Activated CD4-positive, alpha-beta T cell treated with anti-CD3 and anti-CD28 coated beads for 36 hours (primary cell): ENCODE data around the gene FLAD1. TPM values are rescaled to one million over a fixed set of nuclear protein-coding genes. Genes with fewer than 3 reads are reported as not detected.
A peak's percentile ranks its signal among the peaks of the same experiment; 100 is the strongest.

ENCODE experiments used
- ATAC-seq: fragments of 200-7000 bp; cut with Tn5 transposase; one replicate; pipeline ENCODE4 v1.10.0; 2021; ENCODE audit warnings: mild to moderate bottlenecking, moderate library complexity
- CTCF ChIA-PET: fragments of 350-600 bp; sonication (Branson Sonifier 250); formaldehyde crosslinking; loops from one replicate; lab custom pipeline; 2021; ENCODE audit warnings: antibody characterized with exemption; lab: Charles Lee
- POLR2A ChIA-PET: fragments of 350-600 bp; sonication (Branson Sonifier 250); formaldehyde crosslinking; loops from one replicate; lab custom pipeline; 2021; ENCODE audit warnings: antibody characterized with exemption, inconsistent platforms; lab: Charles Lee
- DNase-seq: peaks from one replicate; pipeline ENCODE4 v3.0.0-alpha.2; 2020
- H3K27ac Mint-ChIP-seq: one replicate; pipeline ENCODE4 v1.8.0; 2021; ENCODE audit warnings: mixed read lengths
- H3K27me3 Mint-ChIP-seq: one replicate; pipeline ENCODE4 v1.8.0; 2021; ENCODE audit warnings: mixed read lengths
- H3K36me3 Mint-ChIP-seq: one replicate; pipeline ENCODE4 v1.8.0; 2021; ENCODE audit warnings: low read depth, mixed read lengths
- H3K4me1 Mint-ChIP-seq: one replicate; pipeline ENCODE4 v1.8.0; 2021; ENCODE audit warnings: mixed read lengths
- H3K4me3 Mint-ChIP-seq: one replicate; pipeline ENCODE4 v1.8.0; 2021; ENCODE audit warnings: mild to moderate bottlenecking, moderate library complexity, mixed read lengths
- H3K9me3 Mint-ChIP-seq: one replicate; pipeline ENCODE4 v1.8.0; 2021; ENCODE audit warnings: low read depth, mixed read lengths
- intact Hi-C, 2 experiments: fragments of 100-400 bp; cut with DNase I in 1 of 2; cut with micrococcal nuclease in 1 of 2; formaldehyde crosslinking; loops; one replicate each; pipeline versions ENCODE4 v1.14.2 to v1.15.1; 2022 to 2024; cut with DNase I, micrococcal nuclease
- total RNA-seq, 2 experiments: library from RNA; stranded (reverse); gene quantifications; one replicate each; pipeline ENCODE4 v1.2.3, GENCODE V29; 2021

The FLAD1 gene
- total RNA-seq, 2 experiments from 2014 or later = 38.0 to 42.4 TPM

DNA sequence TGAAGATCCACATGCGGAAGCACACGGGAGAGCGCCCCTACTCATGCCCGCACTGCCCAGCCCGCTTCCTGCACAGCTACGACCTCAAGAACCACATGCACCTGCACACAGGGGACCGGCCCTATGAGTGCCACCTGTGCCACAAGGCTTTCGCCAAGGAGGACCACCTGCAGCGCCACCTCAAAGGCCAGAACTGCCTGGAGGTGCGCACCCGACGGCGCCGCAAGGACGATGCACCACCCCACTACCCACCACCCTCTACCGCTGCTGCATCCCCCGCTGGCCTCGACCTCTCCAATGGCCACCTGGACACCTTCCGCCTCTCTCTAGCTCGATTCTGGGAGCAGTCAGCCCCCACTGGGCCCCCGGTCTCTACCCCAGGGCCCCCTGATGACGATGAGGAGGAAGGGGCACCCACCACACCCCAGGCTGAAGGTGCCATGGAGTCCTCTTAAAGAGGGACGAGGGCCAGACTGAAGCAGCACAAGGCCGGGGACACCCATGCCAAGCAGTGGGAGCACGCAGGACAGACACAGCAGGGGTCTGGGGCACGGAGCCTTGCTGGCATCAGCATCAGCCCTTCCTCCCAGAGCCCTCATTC lies 33.2 kb downstream of the FLAD1 start:
- H3K9me3 Mint-ChIP-seq = no peaks in the 10 kb centered on the region
- H3K4me3 Mint-ChIP-seq = peak overlapping the region; percentile 53
- intact Hi-C loops = loop anchor here in 1 of 2 experiments (2.0 to 5.0 kb wide), 2 partner anchors 36 to 42 kb away; partner anchors contain the start of genes ADAM15 and CKS1B
- peak overlapping the region; percentile 66 for H3K27ac Mint-ChIP-seq
- no peaks in the 10 kb centered on the region for H3K27me3 Mint-ChIP-seq
- ChIA-PET CTCF (interaction anchor here (0.7 to 6.1 kb wide), 23 partner anchors 9 to 457 kb away, joined by 3 to 86 read pairs (median 5); partner anchors contain the start of genes ADAM15, FLAD1, PBXIP1 and ZBTB7B), POLR2A (interaction anchor here (0.5 to 1.6 kb wide), 3 partner anchors 10 to 256 kb away, joined by 5 to 10 read pairs (median 7); no protein-coding TSS in a partner anchor)
- H3K4me1 Mint-ChIP-seq = peaks cover 75% of the 10 kb centered on the region
- peak; percentile 53 for DNase-seq
- H3K36me3 Mint-ChIP-seq = peaks cover 53% of the 10 kb centered on the region
- no peak for ATAC-seq

DNA sequence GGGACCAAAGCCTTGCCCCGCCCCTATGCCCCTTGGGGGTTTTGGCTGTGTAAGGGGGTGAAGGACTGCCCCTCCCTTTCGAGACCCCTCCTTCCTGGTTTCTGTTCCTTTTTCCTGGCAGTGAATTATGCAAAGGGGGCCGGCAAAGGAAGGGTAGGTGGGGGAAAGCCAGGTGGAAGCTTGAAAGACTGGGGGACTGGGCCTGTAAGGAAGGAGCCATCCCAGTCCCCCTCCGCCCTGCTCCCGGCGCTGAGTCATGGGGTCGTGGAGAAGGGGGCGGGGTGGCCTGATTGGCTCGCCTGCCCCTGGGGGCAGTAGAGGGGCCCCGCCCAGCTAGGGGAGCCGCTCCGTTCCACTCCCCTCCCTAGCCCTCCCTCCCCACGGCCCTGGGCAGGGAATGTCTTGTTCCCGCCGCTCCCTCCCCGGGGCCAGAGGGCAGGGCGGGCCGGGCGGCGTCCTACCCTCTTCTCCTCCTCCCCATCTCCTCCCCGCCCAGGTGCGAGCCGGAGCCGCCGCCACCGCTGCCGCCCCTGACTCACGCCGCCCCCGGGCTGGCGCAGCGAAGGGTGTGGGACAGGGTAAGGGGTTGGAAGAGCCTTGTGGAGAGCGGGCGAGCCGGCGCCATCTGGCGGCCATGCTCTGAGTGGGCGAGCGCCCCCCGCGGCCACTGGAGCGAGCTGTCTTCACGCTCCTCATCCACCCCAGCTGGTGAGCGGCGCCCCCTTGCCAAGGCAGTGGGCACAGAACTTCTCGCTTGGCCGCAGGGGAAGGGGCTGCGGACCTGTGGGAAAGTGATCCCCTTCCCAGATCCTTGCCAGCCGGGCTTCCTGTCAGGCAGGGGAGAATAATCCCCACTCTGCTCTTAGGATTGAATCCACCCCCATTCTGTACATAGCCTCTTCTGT lies 34.1 kb downstream of the FLAD1 start:
- no peaks in the 10 kb centered on the region for H3K9me3 Mint-ChIP-seq
- POLR2A ChIA-PET = interaction anchor here (0.5 to 1.6 kb wide), 7 partner anchors 11 to 255 kb away, joined by 3 to 10 read pairs (median 5); partner anchors contain the start of gene FLAD1
- intact Hi-C loops = loop anchor here (1.0 to 5.0 kb wide), 12 partner anchors 8 to 81 kb away; partner anchors contain the start of genes ADAM15 (in 2 of the 2), CKS1B (in 2 of the 2), PYGO2 (in 2 of the 2) and FLAD1 (in 1 of the 2)
- H3K27ac Mint-ChIP-seq = peak overlapping the region; percentile 69
- peak; percentile 87 for ATAC-seq
- no peaks in the 10 kb centered on the region for H3K27me3 Mint-ChIP-seq
- CTCF ChIA-PET = interaction anchor here (0.5 to 6.1 kb wide), 33 partner anchors 10 to 458 kb away, joined by 3 to 86 read pairs (median 4); partner anchors contain the start of genes ADAM15, DCST1, DCST2 and FLAD1
- peaks cover 69% of the 10 kb centered on the region for H3K4me1 Mint-ChIP-seq
- peak overlapping the region; percentile 53 for H3K4me3 Mint-ChIP-seq
- peaks cover 51% of the 10 kb centered on the region for H3K36me3 Mint-ChIP-seq
- peak; percentile 97 for DNase-seq

DNA sequence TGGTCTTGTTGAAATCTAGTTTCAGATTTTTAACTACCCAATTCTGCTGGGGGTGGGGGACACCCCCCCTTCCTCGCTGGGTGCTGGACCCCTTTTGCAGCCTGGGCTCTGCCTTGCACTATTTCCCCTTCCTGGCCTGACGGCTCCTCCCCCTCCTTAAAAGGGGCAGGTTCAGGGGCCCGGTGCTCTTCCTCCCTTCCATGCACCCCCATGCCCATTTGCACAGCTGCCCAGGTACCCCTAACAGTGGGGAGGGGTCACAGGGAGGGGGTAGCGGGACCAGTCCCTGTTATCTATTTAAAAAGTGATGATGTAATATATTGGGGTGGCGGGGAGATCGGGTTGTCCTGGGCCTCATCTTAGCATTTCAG lies 34.8 kb downstream of the FLAD1 start:
- H3K4me3 Mint-ChIP-seq = peak overlapping the region; percentile 53
- ChIA-PET POLR2A (interaction anchor here (0.6 to 1.0 kb wide), 2 partner anchors 19 to 35 kb away, joined by 3 to 7 read pairs; partner anchors contain the start of gene FLAD1), CTCF (interaction anchor here (0.5 to 6.1 kb wide), 22 partner anchors 10 to 458 kb away, joined by 3 to 86 read pairs (median 4); partner anchors contain the start of genes DCST1, DCST2, FLAD1 and PBXIP1)
- ATAC-seq (peak; percentile 2), DNase-seq (peak; percentile 30)
- peaks cover 63% of the 10 kb centered on the region for H3K4me1 Mint-ChIP-seq
- H3K9me3 Mint-ChIP-seq = no peaks in the 10 kb centered on the region
- no peaks in the 10 kb centered on the region for H3K27me3 Mint-ChIP-seq
- peak overlapping the region; percentile 69 for H3K27ac Mint-ChIP-seq
- peaks cover 44% of the 10 kb centered on the region for H3K36me3 Mint-ChIP-seq
- intact Hi-C loops = loop anchor here (1.0 to 5.0 kb wide), 12 partner anchors 9 to 82 kb away; partner anchors contain the start of genes ADAM15 (in 2 of the 2), CKS1B (in 2 of the 2), PYGO2 (in 2 of the 2) and FLAD1 (in 1 of the 2)

GRCh38 chr1:155018617-155019348 lies 35.6 kb downstream of the FLAD1 start:
- Mint-ChIP-seq H3K9me3 (no peaks in the 10 kb centered on the region), H3K27ac (peak overlapping the region; percentile 47), H3K27me3 (no peaks in the 10 kb centered on the region), H3K36me3 (peaks cover 39% of the 10 kb centered on the region), H3K4me3 (no peak overlapping the region), H3K4me1 (peaks cover 55% of the 10 kb centered on the region)
- no peak for DNase-seq
- ATAC-seq = no peak
- POLR2A ChIA-PET = interaction anchor here (0.8 kb wide), 1 partner anchor 389 kb away, joined by 4 read pairs; no protein-coding TSS in a partner anchor
- intact Hi-C loops = loop anchor here in 1 of 2 experiments (5.0 kb wide), 1 partner anchor 34 kb away; the partner anchor contains the start of gene ADAM15
- CTCF ChIA-PET = interaction anchor here (0.6 to 3.9 kb wide), 12 partner anchors 11 to 459 kb away, joined by 3 to 28 read pairs (median 4); partner anchors contain the start of genes FLAD1, KRTCAP2 and PBXIP1

- Mint-ChIP-seq H3K36me3 (peaks cover 33% of the 10 kb centered on the region), H3K27me3 (no peaks in the 10 kb centered on the region), H3K4me3 (no peak overlapping the region), H3K9me3 (no peaks in the 10 kb centered on the region), H3K27ac (peak overlapping the region; percentile 58), H3K4me1 (peaks cover 49% of the 10 kb centered on the region)
- intact Hi-C loops = loop anchor here in 1 of 2 experiments (5.0 kb wide), 1 partner anchor 33 kb away; the partner anchor contains the start of gene ADAM15
- no peak for ATAC-seq
- POLR2A ChIA-PET = interaction anchor here (0.8 kb wide), 1 partner anchor 390 kb away, joined by 4 read pairs; no protein-coding TSS in a partner anchor
- CTCF ChIA-PET = interaction anchor here (0.6 to 1.8 kb wide), 18 partner anchors 11 to 460 kb away, joined by 3 to 9 read pairs (median 4); partner anchors contain the start of genes EFNA4 and KRTCAP2
- DNase-seq = no peak
Observed at GRCh38 chr1:155019377-155020245, 36.5 kb downstream of the FLAD1 start.

DNA sequence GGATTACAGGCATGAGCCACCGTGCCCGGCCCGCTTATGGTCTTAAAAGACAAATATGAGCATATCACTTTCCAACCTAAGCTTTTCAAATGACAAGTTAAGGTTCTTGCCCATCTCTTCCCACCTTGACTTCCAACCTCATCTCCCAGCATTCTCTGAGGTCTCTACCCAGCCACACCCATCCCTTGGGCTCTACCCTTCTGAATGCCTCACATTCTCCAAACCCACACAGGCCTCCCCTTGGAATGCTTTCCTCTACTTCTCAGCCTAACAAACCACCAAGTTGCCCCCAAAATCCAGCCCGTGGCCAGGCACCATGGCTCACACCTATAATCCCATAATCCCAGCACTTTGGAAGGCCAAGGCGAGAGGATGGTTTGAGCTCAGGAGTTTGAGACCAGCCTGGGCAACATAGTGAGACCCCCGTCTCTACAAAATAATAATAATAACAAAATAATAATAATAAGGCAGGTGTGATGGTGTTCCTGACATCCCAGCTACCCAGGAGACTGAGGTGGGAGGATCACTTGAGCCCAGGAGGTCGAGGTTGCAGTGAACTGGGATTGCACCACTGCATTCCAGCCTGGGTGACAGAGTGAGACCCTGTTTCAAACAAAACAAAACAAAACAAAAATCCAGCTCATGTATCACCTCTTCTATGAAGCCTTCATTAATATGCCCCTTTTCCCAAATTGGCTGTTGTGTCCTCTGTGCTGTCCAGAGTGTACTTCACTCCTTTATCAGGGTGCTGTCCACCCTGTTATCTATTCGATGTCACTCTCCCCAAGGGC lies 39.2 kb downstream of the FLAD1 start:
- Mint-ChIP-seq H3K27ac (no peak overlapping the region), H3K27me3 (no peaks in the 10 kb centered on the region), H3K9me3 (no peaks in the 10 kb centered on the region), H3K4me1 (peaks cover 27% of the 10 kb centered on the region), H3K36me3 (peaks cover 14% of the 10 kb centered on the region), H3K4me3 (no peak overlapping the region)
- CTCF ChIA-PET = interaction anchor here (0.7 to 1.5 kb wide), 9 partner anchors 16 to 678 kb away, joined by 3 to 5 read pairs (median 3); no protein-coding TSS in a partner anchor
- POLR2A ChIA-PET = no interaction called here
- DNase-seq = no peak
- intact Hi-C loops = no loop called here
- ATAC-seq = no peak

DNA sequence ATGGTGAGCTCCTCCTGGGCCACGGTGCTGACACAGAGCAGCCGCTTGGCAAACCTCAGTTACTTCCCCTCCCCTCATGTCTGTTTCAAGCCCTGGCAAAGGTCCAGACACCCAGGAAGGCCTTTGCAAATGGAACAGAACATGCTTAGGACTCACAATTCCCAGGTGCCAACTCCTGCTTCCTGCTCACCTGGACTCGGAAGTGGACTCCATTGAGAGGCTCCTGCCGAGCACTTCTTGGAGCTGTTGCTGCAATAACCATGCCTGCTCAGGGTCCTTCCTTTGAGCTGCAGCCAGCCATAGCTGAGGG lies 39.7 kb downstream of the FLAD1 start:
- Mint-ChIP-seq H3K27ac (no peak overlapping the region), H3K9me3 (no peaks in the 10 kb centered on the region), H3K4me1 (peaks cover 23% of the 10 kb centered on the region), H3K27me3 (no peaks in the 10 kb centered on the region), H3K36me3 (peaks cover 14% of the 10 kb centered on the region), H3K4me3 (no peak overlapping the region)
- intact Hi-C loops = no loop called here
- DNase-seq = no peak
- ChIA-PET POLR2A (no interaction called here), CTCF (interaction anchor here (0.7 to 1.3 kb wide), 8 partner anchors 16 to 678 kb away, joined by 3 to 5 read pairs (median 3); no protein-coding TSS in a partner anchor)
- ATAC-seq = no peak

DNA sequence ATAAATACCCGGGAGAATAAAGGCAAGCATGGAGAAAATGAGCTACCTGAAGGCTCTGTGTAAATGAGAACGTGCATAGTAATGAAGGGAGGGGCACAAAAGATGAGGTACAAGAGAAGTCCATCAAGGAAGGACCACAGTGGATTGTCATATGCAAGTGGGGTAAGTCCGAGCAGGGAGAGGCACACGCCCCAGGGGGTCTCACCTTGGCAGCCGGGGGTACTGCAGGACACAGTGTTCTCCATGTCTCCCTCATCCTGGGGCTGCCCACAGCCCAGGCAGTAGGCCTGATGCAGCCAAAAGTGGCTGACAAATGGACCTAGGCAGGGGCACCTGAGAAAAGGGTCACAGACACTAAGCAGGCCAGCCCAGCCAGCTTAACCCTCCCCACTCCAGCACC lies 40.5 kb downstream of the FLAD1 start:
- intact Hi-C loops = no loop called here
- Mint-ChIP-seq H3K27me3 (no peaks in the 10 kb centered on the region), H3K36me3 (peaks cover 10% of the 10 kb centered on the region), H3K4me3 (no peak overlapping the region), H3K9me3 (no peaks in the 10 kb centered on the region), H3K27ac (no peak overlapping the region), H3K4me1 (peaks cover 18% of the 10 kb centered on the region)
- POLR2A ChIA-PET = no interaction called here
- no peak for DNase-seq
- CTCF ChIA-PET = interaction anchor here (0.5 to 1.3 kb wide), 5 partner anchors 21 to 81 kb away, joined by 3 to 5 read pairs (median 4); no protein-coding TSS in a partner anchor
- ATAC-seq = no peak

DNA sequence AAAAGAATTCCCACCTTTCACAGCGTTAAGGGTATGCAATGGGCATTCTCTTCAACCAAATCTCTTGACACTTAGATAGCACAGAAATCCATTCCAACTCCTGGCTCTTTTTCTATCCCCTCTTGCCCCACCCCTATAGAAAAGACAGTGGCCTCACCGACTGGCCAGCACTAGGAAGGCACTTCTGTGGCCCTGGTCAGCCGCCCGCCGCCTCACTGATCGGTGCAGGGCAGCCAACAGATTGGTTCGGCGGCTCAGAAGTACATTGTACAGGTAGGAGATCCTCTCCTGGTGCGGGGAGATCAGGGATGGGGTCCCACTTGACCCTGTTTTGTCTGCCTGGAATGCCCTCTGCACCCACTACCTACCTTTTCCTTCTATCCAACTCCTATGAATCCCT lies 41.2 kb downstream of the FLAD1 start:
- peaks cover 3% of the 10 kb centered on the region for H3K36me3 Mint-ChIP-seq
- H3K4me1 Mint-ChIP-seq = peaks cover 11% of the 10 kb centered on the region
- CTCF ChIA-PET = interaction anchor here (0.7 to 0.8 kb wide), 2 partner anchors 10 to 14 kb away, joined by 3 read pairs; no protein-coding TSS in a partner anchor
- POLR2A ChIA-PET = no interaction called here
- no peak overlapping the region for H3K27ac Mint-ChIP-seq
- DNase-seq = no peak
- ATAC-seq = no peak
- H3K9me3 Mint-ChIP-seq = no peaks in the 10 kb centered on the region
- H3K4me3 Mint-ChIP-seq = no peak overlapping the region
- intact Hi-C loops = no loop called here
- no peaks in the 10 kb centered on the region for H3K27me3 Mint-ChIP-seq
